ENCODE measurements around the gene CERS2. TPM values are rescaled to one million over a fixed set of nuclear protein-coding genes. Genes with fewer than 3 reads are reported as not detected.

Gene CERS2
- total and polyA plus RNA-seq, 2 of the 13 experiments (the other 11 are each of a cell fraction or from before 2014, with no cell fraction given) = 269 to 298 TPM

- TF ChIP-seq FOXP1 (IDR thresholded peaks at IDR 0.05) (no peak), FOXP1 (CRISPR knock-in tag; IDR thresholded peaks at IDR 0.05) (no peak), XRCC5 (optimal IDR thresholded peaks at IDR 0.05; ENCODE audit: low read length) (no peak), MTA1 (CRISPR knock-in tag; IDR thresholded peaks at IDR 0.05; ENCODE audit: borderline replicate concordance) (0 out of 2 replicates have a peak, but pooled peaks have one; percentile 8), POLR2A (IDR thresholded peaks at IDR 0.05; ENCODE audit: insufficient read depth in 1 of 2, low read depth in 2 of 2, low read length in 2 of 2) (no peak), ZBTB42 (CRISPR knock-in tag; IDR thresholded peaks at IDR 0.05) (no peak), ZNF605 (CRISPR knock-in tag; IDR thresholded peaks at IDR 0.05) (0 out of 2 replicates have a peak, but pooled peaks have one; percentile 24), REPIN1 (CRISPR knock-in tag; IDR thresholded peaks at IDR 0.05; ENCODE audit: borderline replicate concordance, low read depth) (no peak), ZNF138 (CRISPR knock-in tag; IDR thresholded peaks at IDR 0.05; ENCODE audit: low read depth) (no peak), ISX (CRISPR knock-in tag; conservative IDR thresholded peaks at IDR 0.05) (no peak), CSRNP2 (CRISPR knock-in tag; conservative IDR thresholded peaks at IDR 0.05; ENCODE audit: low read depth) (no peak), ZSCAN31 (CRISPR knock-in tag; IDR thresholded peaks at IDR 0.05; ENCODE audit: low read depth) (0 out of 2 replicates have a peak, but pooled peaks have one; percentile 30), ZNF788 (CRISPR knock-in tag; IDR thresholded peaks at IDR 0.05; ENCODE audit: borderline replicate concordance) (0 out of 2 replicates have a peak, but pooled peaks have one; percentile 32), ZNF318 (CRISPR knock-in tag; IDR thresholded peaks at IDR 0.05) (no peak)
- TF ChIP-seq, protein P1, sequence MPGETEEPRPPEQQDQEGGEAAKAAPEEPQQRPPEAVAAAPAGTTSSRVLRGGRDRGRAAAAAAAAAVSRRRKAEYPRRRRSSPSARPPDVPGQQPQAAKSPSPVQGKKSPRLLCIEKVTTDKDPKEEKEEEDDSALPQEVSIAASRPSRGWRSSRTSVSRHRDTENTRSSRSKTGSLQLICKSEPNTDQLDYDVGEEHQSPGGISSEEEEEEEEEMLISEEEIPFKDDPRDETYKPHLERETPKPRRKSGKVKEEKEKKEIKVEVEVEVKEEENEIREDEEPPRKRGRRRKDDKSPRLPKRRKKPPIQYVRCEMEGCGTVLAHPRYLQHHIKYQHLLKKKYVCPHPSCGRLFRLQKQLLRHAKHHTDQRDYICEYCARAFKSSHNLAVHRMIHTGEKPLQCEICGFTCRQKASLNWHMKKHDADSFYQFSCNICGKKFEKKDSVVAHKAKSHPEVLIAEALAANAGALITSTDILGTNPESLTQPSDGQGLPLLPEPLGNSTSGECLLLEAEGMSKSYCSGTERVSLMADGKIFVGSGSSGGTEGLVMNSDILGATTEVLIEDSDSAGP (CRISPR knock-in tag; IDR thresholded peaks at IDR 0.05; ENCODE audit: borderline replicate concordance) = 0 out of 2 replicates have a peak, but pooled peaks have one; percentile 24
- TF ChIP-seq, protein P2, sequence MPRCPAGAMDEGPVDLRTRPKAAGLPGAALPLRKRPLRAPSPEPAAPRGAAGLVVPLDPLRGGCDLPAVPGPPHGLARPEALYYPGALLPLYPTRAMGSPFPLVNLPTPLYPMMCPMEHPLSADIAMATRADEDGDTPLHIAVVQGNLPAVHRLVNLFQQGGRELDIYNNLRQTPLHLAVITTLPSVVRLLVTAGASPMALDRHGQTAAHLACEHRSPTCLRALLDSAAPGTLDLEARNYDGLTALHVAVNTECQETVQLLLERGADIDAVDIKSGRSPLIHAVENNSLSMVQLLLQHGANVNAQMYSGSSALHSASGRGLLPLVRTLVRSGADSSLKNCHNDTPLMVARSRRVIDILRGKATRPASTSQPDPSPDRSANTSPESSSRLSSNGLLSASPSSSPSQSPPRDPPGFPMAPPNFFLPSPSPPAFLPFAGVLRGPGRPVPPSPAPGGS (CRISPR knock-in tag; IDR thresholded peaks at IDR 0.05) = no peak
Observed at GRCh38 chr1:150973836-150974579, 627 bp downstream of the CERS2 start (continued).
